Effector memory CD4-positive, alpha-beta T cell (primary cell): ENCODE measurements around the gene FADS1.

ENCODE experiments used
- DNase-seq, 3 donors: peaks; one replicate each; pipeline ENCODE4 v3.0.0-alpha.2; 2020
- H3K27ac ChIP-seq: 2 replicates; pipeline ENCODE4 v1.7.0; 2013; ENCODE audit warnings: mild to moderate bottlenecking, low read length, moderate library complexity; ENCODE audit not compliant: insufficient read depth, poor library complexity, severe bottlenecking
- H3K27me3 ChIP-seq: replicated peaks from 2 replicates; pipeline ENCODE4 v1.7.0; 2013; ENCODE audit warnings: mild to moderate bottlenecking, low read length; ENCODE audit not compliant: insufficient read depth, control insufficient read depth, poor library complexity, severe bottlenecking
- H3K36me3 ChIP-seq: 2 replicates; pipeline ENCODE4 v1.7.0; 2013; ENCODE audit warnings: mild to moderate bottlenecking, low read length, moderate library complexity; ENCODE audit not compliant: control insufficient read depth, insufficient read depth
- H3K4me1 ChIP-seq: 2 replicates; pipeline ENCODE4 v1.7.0; 2013; ENCODE audit warnings: low read length, mild to moderate bottlenecking; ENCODE audit not compliant: control insufficient read depth, insufficient read depth, poor library complexity, severe bottlenecking
- H3K4me3 ChIP-seq: 2 replicates; pipeline ENCODE4 v1.7.0; 2013; ENCODE audit warnings: low read length, low read depth, mild to moderate bottlenecking; ENCODE audit not compliant: insufficient read depth, poor library complexity, severe bottlenecking
- H3K9me3 ChIP-seq: 2 replicates; pipeline ENCODE4 v1.7.0; 2013; ENCODE audit warnings: mild to moderate bottlenecking, low read length, moderate library complexity; ENCODE audit not compliant: control insufficient read depth

FADS1 gene

DNA sequence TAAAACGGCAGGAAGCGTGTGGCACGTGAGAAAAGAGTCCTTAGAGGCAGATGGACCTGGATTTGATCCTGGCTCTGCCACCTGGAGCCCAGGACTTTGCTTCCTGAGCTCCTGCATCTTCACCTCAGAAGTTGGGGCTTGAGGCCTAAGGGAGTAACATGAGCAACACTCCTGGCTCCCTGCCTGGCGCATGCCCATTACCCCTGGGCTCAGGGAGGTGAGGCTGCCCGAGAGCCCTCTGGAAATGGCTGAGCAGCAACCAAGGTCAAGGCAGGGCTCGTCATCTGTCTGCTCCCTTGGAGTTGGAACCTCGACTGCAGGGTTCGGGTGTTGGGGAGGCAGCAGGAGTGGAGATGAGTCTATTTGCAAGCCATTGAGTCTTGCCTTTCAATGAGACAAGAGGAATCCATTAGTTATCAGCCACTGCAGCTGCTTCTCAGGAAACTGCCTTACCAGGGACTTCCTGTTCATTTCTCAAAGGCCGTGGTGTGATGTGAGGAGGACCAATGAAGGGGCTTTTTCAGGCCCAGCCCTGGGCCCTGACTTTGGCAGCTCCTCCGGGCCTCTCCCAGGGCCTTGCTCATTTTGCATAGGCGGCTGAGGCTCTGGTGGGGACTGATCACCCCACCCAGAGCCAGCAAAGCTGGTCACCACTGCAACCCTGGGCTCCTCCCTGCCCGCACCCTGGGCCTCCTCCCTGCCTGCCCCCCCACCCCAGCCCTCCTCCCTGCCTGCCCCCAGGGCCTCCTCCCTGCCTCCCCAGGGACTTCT, 17.7 kb upstream of the FADS1 start:
- peak in 2 of 3 donors; percentile 14 to 47 for DNase-seq
- peaks cover 4% of the 10 kb centered on the region for H3K27me3 ChIP-seq
- peaks cover 17% of the 10 kb centered on the region for H3K4me1 ChIP-seq
- H3K36me3 ChIP-seq, result no peaks in the 10 kb centered on the region
- no peak overlapping the region for H3K27ac ChIP-seq
- no peaks in the 10 kb centered on the region for H3K9me3 ChIP-seq
- H3K4me3 ChIP-seq, result no peak overlapping the region

DNA sequence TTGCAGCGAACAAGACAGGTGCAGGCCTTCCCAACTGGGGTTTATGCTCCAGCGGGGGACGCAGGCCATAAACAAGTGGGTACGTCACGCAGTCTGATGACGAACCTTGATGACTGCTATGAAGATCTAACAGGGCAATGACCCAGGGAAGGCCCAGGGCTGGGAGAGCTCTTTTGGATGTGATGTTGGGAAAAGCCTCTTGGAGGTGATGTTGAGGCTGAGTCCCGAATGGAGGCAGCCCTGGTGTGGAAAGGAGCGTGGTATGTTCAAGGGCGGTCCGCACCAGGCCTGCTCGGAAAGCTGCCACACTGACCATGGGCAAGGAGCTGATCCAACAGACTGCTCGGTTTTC, 17.1 kb upstream of the FADS1 start:
- no peaks in the 10 kb centered on the region for H3K9me3 ChIP-seq
- H3K36me3 ChIP-seq, result no peaks in the 10 kb centered on the region
- peaks cover 8% of the 10 kb centered on the region for H3K27me3 ChIP-seq
- peaks cover 22% of the 10 kb centered on the region for H3K4me1 ChIP-seq
- no peak overlapping the region for H3K4me3 ChIP-seq
- H3K27ac ChIP-seq, result no peak overlapping the region
- DNase-seq, result no peak

GRCh38 chr11:61833471-61833870, 16.7 kb upstream of the FADS1 start:
- peak in 1 of 3 donors; percentile 44 for DNase-seq
- Histone ChIP-seq H3K4me1 (peaks cover 26% of the 10 kb centered on the region), H3K36me3 (no peaks in the 10 kb centered on the region), H3K9me3 (no peaks in the 10 kb centered on the region), H3K27me3 (peaks cover 9% of the 10 kb centered on the region), H3K4me3 (no peak overlapping the region), H3K27ac (no peak overlapping the region)

- Histone ChIP-seq H3K36me3 (no peaks in the 10 kb centered on the region), H3K27me3 (peaks cover 12% of the 10 kb centered on the region), H3K4me1 (peaks cover 33% of the 10 kb centered on the region), H3K4me3 (no peak overlapping the region), H3K27ac (no peak overlapping the region), H3K9me3 (no peaks in the 10 kb centered on the region)
- no peak for DNase-seq
Observed at GRCh38 chr11:61832754-61833153, 16.0 kb upstream of the FADS1 start.

DNA sequence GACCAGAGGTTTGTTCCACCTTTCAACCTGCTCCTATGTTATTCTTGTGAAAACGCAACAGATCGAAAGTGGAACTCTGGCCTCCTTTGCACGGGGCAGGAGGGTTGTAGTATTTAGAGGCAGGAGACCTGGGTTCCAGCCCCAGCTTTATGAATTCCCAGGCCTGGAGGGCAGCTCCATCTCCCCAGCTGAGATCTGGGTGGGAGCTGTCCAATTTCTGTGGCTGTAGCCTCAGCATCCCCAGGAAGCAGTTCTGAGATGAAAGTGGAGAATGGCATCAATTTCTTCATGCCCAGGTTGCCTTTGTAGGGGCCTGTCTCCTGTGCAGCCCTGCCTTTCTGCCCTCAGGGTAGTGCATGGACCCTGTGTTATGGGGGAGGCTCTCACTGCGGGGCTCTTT, 15.4 kb upstream of the FADS1 start:
- no peak overlapping the region for H3K27ac ChIP-seq
- no peak for DNase-seq
- no peak overlapping the region for H3K4me3 ChIP-seq
- H3K36me3 ChIP-seq, result no peaks in the 10 kb centered on the region
- peaks cover 16% of the 10 kb centered on the region for H3K27me3 ChIP-seq
- no peaks in the 10 kb centered on the region for H3K9me3 ChIP-seq
- peaks cover 39% of the 10 kb centered on the region for H3K4me1 ChIP-seq

GRCh38 chr11:61830237-61831105, 13.7 kb upstream of the FADS1 start:
- Histone ChIP-seq H3K27me3 (peaks cover 16% of the 10 kb centered on the region), H3K27ac (no peak overlapping the region), H3K4me3 (no peak overlapping the region), H3K9me3 (no peaks in the 10 kb centered on the region), H3K36me3 (no peaks in the 10 kb centered on the region), H3K4me1 (peaks cover 40% of the 10 kb centered on the region)
- DNase-seq, result no peak

GRCh38 chr11:61829806-61830205, 13.0 kb upstream of the FADS1 start:
- peaks cover 35% of the 10 kb centered on the region for H3K4me1 ChIP-seq
- H3K4me3 ChIP-seq, result no peak overlapping the region
- no peak overlapping the region for H3K27ac ChIP-seq
- peaks cover 16% of the 10 kb centered on the region for H3K27me3 ChIP-seq
- H3K36me3 ChIP-seq, result no peaks in the 10 kb centered on the region
- no peaks in the 10 kb centered on the region for H3K9me3 ChIP-seq
- no peak for DNase-seq

DNA sequence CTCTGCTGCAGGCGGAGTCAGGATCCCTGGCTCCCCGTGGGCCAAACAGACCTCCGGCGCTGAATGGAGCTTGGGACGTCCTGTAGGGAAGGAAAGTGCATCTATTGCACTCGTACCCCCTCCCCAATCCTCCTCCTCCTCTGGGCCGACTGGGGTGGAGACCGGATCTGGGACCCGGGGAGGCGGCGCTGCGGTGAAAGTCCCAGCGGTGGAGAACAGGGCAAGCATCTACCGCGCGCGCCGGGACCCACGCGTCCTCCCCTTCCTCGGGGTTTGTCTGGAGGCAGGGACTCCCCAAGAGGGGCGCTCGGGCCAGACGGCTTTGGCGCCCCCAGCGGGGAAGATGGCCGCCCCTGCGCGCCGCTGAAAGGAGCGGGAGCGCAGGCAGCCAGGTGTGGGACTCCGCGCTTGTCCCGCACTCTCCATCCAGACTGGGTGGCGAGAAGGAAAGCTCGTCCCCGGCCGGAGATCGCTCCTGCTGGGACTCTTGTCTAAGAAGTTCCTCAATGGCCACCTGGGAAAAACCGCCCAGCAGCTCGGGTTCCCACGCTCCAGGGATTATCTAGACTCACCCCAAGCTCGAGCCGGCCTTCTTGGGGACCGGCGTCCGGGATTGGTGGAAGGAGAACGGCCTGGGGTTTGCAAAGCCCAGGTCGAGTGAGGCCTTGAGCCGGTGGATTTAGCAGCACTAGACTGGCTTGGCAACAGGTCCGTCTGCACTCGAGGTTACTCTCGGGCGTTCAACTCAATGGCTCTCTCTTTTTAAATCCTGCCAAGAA, 12.0 kb upstream of the FADS1 start:
- Histone ChIP-seq H3K27ac (no peak overlapping the region), H3K36me3 (no peaks in the 10 kb centered on the region), H3K4me3 (peak overlapping the region; percentile 57), H3K27me3 (peaks cover 16% of the 10 kb centered on the region), H3K9me3 (no peaks in the 10 kb centered on the region), H3K4me1 (peaks cover 26% of the 10 kb centered on the region)
- DNase-seq, result peak in 1 of 3 donors; percentile 37

DNA sequence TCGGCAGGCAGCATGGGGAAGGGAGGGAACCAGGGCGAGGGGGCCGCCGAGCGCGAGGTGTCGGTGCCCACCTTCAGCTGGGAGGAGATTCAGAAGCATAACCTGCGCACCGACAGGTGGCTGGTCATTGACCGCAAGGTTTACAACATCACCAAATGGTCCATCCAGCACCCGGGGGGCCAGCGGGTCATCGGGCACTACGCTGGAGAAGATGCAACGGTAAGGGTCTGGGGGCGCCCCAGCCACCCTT, 11.5 kb upstream of the FADS1 start:
- DNase-seq, result no peak
- peak overlapping the region; percentile 57 for H3K4me3 ChIP-seq
- no peaks in the 10 kb centered on the region for H3K36me3 ChIP-seq
- H3K4me1 ChIP-seq, result peaks cover 23% of the 10 kb centered on the region
- peaks cover 16% of the 10 kb centered on the region for H3K27me3 ChIP-seq
- no peaks in the 10 kb centered on the region for H3K9me3 ChIP-seq
- H3K27ac ChIP-seq, result no peak overlapping the region
